Esophagus squamous epithelium (tissue), 4 donors: ENCODE measurements around the gene HERC2.

Source experiments
- POLR2A ChIP-seq, 4 donors: fragments of 450-650 bp; IDR thresholded peaks; one replicate each; pipeline ENCODE4 v1.6.1; 2017; ENCODE audit warnings: antibody characterized with exemption in 4 of 4, mild to moderate bottlenecking in 4 of 4, moderate library complexity in 3 of 4
- TF ChIP-seq, protein P1 (sequence below), 6 experiments: fragments of 450-650 bp in 4 of 6; fragments of 200-600 bp in 2 of 6; sonication (generic) in 2 of 6; IDR thresholded peaks; one replicate each; pipeline ENCODE4 v1.5.1; 2016 to 2019; ENCODE audit warnings: antibody characterized with exemption in 6 of 6, mild to moderate bottlenecking in 4 of 6, moderate library complexity in 4 of 6

DNA sequence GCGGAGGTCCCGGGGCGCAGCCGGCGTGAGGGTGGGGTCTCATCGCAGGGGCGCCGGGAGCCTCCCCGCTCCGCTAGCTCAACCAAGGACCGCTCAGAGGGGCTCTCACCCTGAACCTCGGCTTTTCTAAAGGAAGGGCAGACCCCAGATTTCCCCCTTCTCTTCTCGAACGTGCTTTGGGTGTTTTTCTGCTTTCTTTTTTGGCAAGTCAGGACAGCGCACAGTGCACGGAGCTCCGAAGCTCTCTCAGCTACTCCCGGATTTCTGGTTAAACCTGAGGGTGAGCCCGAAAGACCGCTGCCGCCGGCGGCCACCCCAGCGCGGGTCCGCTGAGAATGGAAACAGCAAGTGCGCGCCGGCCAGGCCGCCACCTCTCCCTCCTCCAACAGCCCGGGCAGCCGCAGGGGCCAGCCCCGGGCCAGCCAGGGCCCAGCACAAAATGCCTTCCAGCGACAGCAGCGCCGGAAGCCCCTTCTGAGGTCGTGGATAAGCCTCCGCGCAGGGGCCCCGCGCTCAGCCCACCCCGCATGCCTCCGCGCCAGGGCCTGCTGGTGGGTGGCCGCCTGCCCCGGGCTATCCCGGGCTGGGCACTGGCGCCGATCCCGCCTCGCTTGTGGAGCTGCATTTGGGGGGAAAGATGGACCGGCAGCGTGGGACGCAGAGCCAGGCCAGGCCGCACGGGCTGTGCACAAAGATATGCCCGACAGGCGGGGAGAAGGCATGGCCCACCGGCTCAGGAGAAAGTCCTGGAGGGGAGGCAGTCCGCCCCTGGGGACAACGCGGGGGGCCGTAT is 214.7 kb downstream of the HERC2 start:
- TF ChIP-seq, protein P1, sequence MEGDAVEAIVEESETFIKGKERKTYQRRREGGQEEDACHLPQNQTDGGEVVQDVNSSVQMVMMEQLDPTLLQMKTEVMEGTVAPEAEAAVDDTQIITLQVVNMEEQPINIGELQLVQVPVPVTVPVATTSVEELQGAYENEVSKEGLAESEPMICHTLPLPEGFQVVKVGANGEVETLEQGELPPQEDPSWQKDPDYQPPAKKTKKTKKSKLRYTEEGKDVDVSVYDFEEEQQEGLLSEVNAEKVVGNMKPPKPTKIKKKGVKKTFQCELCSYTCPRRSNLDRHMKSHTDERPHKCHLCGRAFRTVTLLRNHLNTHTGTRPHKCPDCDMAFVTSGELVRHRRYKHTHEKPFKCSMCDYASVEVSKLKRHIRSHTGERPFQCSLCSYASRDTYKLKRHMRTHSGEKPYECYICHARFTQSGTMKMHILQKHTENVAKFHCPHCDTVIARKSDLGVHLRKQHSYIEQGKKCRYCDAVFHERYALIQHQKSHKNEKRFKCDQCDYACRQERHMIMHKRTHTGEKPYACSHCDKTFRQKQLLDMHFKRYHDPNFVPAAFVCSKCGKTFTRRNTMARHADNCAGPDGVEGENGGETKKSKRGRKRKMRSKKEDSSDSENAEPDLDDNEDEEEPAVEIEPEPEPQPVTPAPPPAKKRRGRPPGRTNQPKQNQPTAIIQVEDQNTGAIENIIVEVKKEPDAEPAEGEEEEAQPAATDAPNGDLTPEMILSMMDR (IDR thresholded peaks at IDR 0.05) = no peak
- no peak for TF ChIP-seq POLR2A (IDR thresholded peaks at IDR 0.05)
